WI38 (cell line): ENCODE measurements around the gene VCAN.

Source experiments
- H3K4me3 ChIP-seq: 2 replicates; pipeline ENCODE4 v1.5.1; 2011; ENCODE audit warnings: low read depth, mild to moderate bottlenecking, control low read depth, low read length
- TF ChIP-seq, protein P1 (sequence below): IDR thresholded peaks from 2 replicates; pipeline ENCODE4 v1.5.1; 2012; ENCODE audit warnings: low read depth, mild to moderate bottlenecking, control low read depth, low read length

Gene VCAN

GRCh38 chr5:83513081-83513480 lies 41.5 kb downstream of the VCAN start:
- TF ChIP-seq, protein P1, sequence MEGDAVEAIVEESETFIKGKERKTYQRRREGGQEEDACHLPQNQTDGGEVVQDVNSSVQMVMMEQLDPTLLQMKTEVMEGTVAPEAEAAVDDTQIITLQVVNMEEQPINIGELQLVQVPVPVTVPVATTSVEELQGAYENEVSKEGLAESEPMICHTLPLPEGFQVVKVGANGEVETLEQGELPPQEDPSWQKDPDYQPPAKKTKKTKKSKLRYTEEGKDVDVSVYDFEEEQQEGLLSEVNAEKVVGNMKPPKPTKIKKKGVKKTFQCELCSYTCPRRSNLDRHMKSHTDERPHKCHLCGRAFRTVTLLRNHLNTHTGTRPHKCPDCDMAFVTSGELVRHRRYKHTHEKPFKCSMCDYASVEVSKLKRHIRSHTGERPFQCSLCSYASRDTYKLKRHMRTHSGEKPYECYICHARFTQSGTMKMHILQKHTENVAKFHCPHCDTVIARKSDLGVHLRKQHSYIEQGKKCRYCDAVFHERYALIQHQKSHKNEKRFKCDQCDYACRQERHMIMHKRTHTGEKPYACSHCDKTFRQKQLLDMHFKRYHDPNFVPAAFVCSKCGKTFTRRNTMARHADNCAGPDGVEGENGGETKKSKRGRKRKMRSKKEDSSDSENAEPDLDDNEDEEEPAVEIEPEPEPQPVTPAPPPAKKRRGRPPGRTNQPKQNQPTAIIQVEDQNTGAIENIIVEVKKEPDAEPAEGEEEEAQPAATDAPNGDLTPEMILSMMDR = no peak
- no peak overlapping the region for H3K4me3 ChIP-seq

DNA sequence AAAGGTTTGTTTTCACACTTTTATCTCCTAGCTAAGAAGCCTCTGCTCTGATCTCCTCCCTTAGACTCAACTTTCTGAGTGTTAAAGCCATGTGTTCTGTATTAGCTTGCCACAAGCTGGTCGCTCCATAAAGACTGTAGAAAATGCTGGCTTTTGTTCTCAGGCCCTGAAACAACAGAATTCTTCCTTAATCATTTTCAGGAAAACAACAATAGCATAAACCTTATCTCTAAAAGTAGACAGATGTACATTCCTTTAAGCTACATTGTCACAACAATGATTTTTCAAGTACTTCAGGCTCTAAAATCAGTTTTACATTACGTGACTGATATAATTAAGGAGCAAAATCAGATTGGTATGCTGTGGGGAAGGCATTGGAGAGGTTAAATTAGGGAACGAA lies 41.9 kb downstream of the VCAN start:
- no peak overlapping the region for H3K4me3 ChIP-seq
- TF ChIP-seq, protein P1 = no peak

DNA sequence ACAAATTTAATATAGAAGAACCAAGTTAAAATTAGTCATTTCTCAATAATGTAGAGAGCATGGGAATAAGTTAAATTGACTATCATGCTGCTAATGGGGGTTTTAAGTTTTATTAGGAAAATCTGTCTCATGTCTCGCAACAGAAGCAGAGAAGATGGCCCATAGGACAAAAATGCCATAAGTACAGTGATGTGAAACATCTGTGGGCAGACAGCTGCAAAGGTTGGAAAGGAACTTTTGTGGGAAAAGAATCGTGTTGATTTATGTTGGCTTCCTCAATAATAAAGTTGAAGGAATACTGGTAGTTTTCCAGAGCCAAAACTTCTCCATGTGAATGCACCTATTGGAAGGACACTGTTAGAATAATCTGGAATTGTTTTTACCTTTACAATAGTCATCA lies 44.8 kb downstream of the VCAN start:
- TF ChIP-seq, protein P1 = no peak
- no peak overlapping the region for H3K4me3 ChIP-seq

GRCh38 chr5:83517072-83517687 lies 45.6 kb downstream of the VCAN start:
- TF ChIP-seq, protein P1 = peak; percentile 16; the same call in 1 of the 2 replicates
- no peak overlapping the region for H3K4me3 ChIP-seq

- TF ChIP-seq, protein P1 = no peak
- no peak overlapping the region for H3K4me3 ChIP-seq
Observed at GRCh38 chr5:83517688-83518085, 46.1 kb downstream of the VCAN start.

GRCh38 chr5:83518319-83519061 lies 46.9 kb downstream of the VCAN start:
- TF ChIP-seq, protein P1 = no peak
- no peak overlapping the region for H3K4me3 ChIP-seq

- TF ChIP-seq, protein P1 = no peak
- no peak overlapping the region for H3K4me3 ChIP-seq
Observed at GRCh38 chr5:83522446-83522845, 50.9 kb downstream of the VCAN start.
